ENCODE data around the gene ERC2.

DNA sequence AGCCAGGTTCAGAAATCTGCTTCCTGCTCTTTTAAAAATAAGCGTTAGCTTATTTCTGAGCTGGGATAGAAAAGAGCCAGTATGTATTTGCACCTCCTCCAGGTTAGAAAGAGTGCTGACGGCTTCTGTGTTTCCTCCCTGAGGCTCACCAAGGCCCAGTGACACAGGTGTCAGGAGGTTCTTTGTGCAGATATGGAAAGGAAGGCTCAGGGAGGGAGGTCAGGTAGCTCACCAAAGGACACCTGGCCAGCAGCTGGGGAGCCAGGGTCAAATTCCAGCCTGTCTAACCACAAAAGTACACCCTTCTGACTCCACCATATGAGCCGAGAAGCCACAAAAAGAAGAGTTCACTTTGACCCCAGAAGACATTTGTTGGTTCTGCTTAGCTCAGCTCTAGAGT lies 780.1 kb downstream of the ERC2 start:
- TF ChIP-seq, protein P1, sequence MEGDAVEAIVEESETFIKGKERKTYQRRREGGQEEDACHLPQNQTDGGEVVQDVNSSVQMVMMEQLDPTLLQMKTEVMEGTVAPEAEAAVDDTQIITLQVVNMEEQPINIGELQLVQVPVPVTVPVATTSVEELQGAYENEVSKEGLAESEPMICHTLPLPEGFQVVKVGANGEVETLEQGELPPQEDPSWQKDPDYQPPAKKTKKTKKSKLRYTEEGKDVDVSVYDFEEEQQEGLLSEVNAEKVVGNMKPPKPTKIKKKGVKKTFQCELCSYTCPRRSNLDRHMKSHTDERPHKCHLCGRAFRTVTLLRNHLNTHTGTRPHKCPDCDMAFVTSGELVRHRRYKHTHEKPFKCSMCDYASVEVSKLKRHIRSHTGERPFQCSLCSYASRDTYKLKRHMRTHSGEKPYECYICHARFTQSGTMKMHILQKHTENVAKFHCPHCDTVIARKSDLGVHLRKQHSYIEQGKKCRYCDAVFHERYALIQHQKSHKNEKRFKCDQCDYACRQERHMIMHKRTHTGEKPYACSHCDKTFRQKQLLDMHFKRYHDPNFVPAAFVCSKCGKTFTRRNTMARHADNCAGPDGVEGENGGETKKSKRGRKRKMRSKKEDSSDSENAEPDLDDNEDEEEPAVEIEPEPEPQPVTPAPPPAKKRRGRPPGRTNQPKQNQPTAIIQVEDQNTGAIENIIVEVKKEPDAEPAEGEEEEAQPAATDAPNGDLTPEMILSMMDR (conservative IDR thresholded peaks at IDR 0.05; ENCODE audit: low read depth, low read length) = no peak
- TF ChIP-seq EZH2 (IDR thresholded peaks at IDR 0.05; ENCODE audit: low read length, unreplicated experiment) = no peak

Measured in PC-3 (cell line).